Ishikawa (cell line): Measurements from ENCODE around the gene CSNK1G1.

Experiments
- CEBPB ChIP-seq: IDR thresholded peaks from 2 replicates; pipeline ENCODE4 v1.6.1; 2012
- CREB1 ChIP-seq: IDR thresholded peaks from 2 replicates; pipeline ENCODE4 v1.6.1; 2012; ENCODE audit warnings: low read depth
- EGR1 ChIP-seq: IDR thresholded peaks from 2 replicates; pipeline ENCODE4 v1.6.1; 2012
- EP300 ChIP-seq: IDR thresholded peaks from 2 replicates; pipeline ENCODE4 v1.6.1; 2012; ENCODE audit warnings: borderline replicate concordance
- FOXM1 ChIP-seq: IDR thresholded peaks from 2 replicates; pipeline ENCODE4 v1.6.1; 2012; ENCODE audit warnings: low read depth, borderline replicate concordance
- MAX ChIP-seq: IDR thresholded peaks from 2 replicates; pipeline ENCODE4 v1.6.1; 2012
- NFIC ChIP-seq: IDR thresholded peaks from 2 replicates; pipeline ENCODE4 v1.6.1; 2012
- RAD21 ChIP-seq: IDR thresholded peaks from 2 replicates; pipeline ENCODE4 v1.6.1; 2012; ENCODE audit warnings: low read depth
- REST ChIP-seq: IDR thresholded peaks from 2 replicates; pipeline ENCODE4 v1.6.1; 2012; ENCODE audit warnings: low read depth, mild to moderate bottlenecking
- TAF1 ChIP-seq: IDR thresholded peaks from 2 replicates; pipeline ENCODE4 v1.6.1; 2012; ENCODE audit warnings: low read depth, mild to moderate bottlenecking
- TCF12 ChIP-seq: IDR thresholded peaks from 2 replicates; pipeline ENCODE4 v1.6.1; 2012; ENCODE audit warnings: low read depth
- TEAD4 ChIP-seq: IDR thresholded peaks from 2 replicates; pipeline ENCODE4 v1.6.1; 2012
- USF1 ChIP-seq: IDR thresholded peaks from 2 replicates; pipeline ENCODE4 v1.6.1; 2012
- YY1 ChIP-seq: IDR thresholded peaks from 2 replicates; pipeline ENCODE4 v1.6.1; 2012; ENCODE audit warnings: low read depth
- ZBTB7A ChIP-seq: IDR thresholded peaks from 2 replicates; pipeline ENCODE4 v1.6.1; 2012; ENCODE audit warnings: low read depth

The CSNK1G1 gene

GRCh38 chr15:64387562-64388168, 31.7 kb upstream of the CSNK1G1 start, which contains the start of gene TRIP4:
TRIP4 (plus strand) TSS chr15:64387836; CDS start chr15:64387864, 28 bp downstream.
- TF ChIP-seq REST: no peak
- peak; percentile 98 for TF ChIP-seq YY1
- peak; percentile 58; the same call in 1 of the 2 replicates for TF ChIP-seq EP300
- TF ChIP-seq TAF1: peak; percentile 98
- TF ChIP-seq NFIC: no peak; the same call in 1 of the 2 replicates
- TF ChIP-seq EGR1: no peak; the same call in 1 of the 2 replicates
- peak; percentile 61 for TF ChIP-seq TEAD4
- no peak for TF ChIP-seq ZBTB7A
- peak; percentile 92 for TF ChIP-seq MAX
- TF ChIP-seq CEBPB: no peak; the same call in 1 of the 2 replicates
- TF ChIP-seq FOXM1: no peak
- no peak for TF ChIP-seq CREB1
- peak; percentile 85 for TF ChIP-seq TCF12
- TF ChIP-seq RAD21: no peak
- peak; percentile 88 for TF ChIP-seq USF1

GRCh38 chr15:64386291-64386690, 30.3 kb upstream of the CSNK1G1 start:
- no peak for TF ChIP-seq REST
- TF ChIP-seq FOXM1: no peak
- TF ChIP-seq ZBTB7A: no peak
- TF ChIP-seq EGR1: no peak
- no peak for TF ChIP-seq TAF1
- no peak for TF ChIP-seq NFIC
- TF ChIP-seq EP300: no peak
- no peak for TF ChIP-seq TEAD4
- no peak for TF ChIP-seq USF1
- no peak for TF ChIP-seq TCF12
- no peak for TF ChIP-seq CEBPB
- no peak for TF ChIP-seq MAX
- no peak for TF ChIP-seq RAD21
- no peak for TF ChIP-seq CREB1
- TF ChIP-seq YY1: no peak

GRCh38 chr15:64383760-64384159, 27.8 kb upstream of the CSNK1G1 start:
- TF ChIP-seq TEAD4 (no peak), NFIC (no peak), REST (no peak), CEBPB (no peak)

GRCh38 chr15:64381000-64381751, 25.2 kb upstream of the CSNK1G1 start, which contains the start of gene PCLAF:
PCLAF (minus strand) TSS chr15:64381441; CDS start chr15:64381371, 70 bp downstream.
- TF ChIP-seq CREB1: peak; percentile 41; the same call in 1 of the 2 replicates
- TF ChIP-seq CEBPB: no peak
- TF ChIP-seq TAF1: peak; percentile 52; the same call in 1 of the 2 replicates
- no peak for TF ChIP-seq RAD21
- no peak for TF ChIP-seq NFIC
- no peak for TF ChIP-seq USF1
- TF ChIP-seq TCF12: peak; percentile 17; the same call in 1 of the 2 replicates
- no peak for TF ChIP-seq EGR1
- no peak for TF ChIP-seq YY1
- peak; percentile 75; the same call in 1 of the 2 replicates for TF ChIP-seq MAX
- TF ChIP-seq FOXM1: no peak
